GM18907 (cell line): ENCODE data around the gene KCNMB3.

ENCODE experiments used
- ATAC-seq: cut with Tn5 transposase; IDR thresholded peaks from one replicate; pipeline ENCODE4 v1.9.1; 2021; ENCODE audit warnings: mild to moderate bottlenecking, moderate library complexity; ENCODE audit not compliant: unreplicated experiment

KCNMB3 gene

DNA sequence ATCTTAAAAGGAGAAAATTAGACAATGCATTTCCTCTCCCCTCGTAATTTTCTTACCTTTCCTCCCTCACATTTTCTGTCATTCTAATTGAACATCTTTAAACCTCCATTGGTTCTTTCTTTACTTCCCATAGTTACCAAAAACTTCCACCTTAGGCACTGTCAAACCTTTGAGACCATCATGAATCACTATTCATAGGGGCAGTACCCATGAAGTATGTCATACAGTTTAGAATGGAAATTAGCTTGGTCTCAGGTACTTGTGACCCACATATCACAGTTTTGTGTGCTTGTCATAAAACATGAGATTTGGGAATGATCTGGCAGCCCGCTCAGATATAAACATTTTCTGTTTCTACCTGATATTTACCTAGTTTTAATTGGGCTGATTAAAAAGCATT is 50.1 kb downstream of the KCNMB3 start:
- ATAC-seq = no peak

DNA sequence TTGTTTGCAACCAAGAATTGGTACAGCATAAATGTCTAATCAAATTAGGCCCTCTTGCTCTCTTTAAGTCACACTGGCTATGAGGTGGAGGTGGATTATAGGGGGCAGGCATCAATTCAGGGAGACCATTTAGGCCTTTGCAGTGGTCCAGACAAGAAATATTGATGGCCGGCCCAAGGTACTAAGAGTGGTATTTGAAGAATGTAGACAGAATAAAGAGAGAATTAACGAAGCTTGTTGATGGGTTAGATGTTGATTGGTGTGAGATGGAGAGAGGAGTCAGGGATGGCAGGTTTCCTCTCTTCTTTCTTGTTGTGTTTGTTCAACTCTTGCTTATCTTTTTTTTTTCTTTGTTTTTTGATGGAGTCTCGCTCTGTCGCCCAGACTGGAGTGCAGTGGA is 54.2 kb downstream of the KCNMB3 start:
- no peak for ATAC-seq

DNA sequence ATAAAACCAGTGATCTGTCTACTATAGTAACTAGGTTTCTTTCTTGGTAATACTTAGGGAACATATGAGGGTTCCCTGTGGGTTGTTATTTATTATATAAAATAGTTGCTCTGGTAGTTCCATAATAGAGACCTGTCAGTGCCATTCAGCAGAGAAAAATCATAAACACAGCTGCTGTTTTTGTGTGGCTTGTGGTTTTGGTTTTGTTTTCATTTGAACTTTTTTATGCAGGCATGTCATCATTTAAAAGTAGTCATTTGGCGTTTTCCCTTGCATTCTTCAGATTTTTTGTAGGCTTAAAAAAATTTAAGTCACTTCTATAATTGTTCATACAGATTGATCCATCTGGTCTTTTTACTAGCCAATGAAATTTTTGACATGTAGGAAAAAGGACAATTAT is 54.8 kb downstream of the KCNMB3 start:
- ATAC-seq = peak; percentile 89

DNA sequence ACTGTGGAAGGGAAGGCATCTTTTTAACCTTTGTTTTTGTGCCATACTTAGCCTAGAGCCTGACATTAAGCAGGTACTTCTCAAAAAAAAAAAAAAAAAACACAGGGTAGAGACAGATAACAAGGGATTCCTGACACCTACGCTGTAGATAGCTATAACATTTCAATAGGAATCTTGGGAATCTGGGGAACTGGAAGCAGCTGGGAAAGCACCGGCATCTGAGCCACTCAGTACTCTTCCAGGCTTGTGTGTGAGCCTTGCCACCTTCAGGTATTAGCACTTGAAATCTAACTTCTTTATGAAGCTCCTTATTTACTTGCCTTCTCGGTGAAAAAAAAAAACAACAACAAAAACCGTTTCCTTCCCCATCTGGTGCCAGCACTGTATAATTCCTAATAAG is 56.0 kb downstream of the KCNMB3 start:
- no peak for ATAC-seq
